Mesendoderm (in vitro differentiated cells): ENCODE results near the gene CCDC80.

Source experiments
- DNase-seq: peaks from one replicate; pipeline ENCODE4 v3.0.0; 2013
- H2AK5ac ChIP-seq: 2 replicates; pipeline ENCODE4 v1.6.1; 2013; ENCODE audit warnings: low read length, inconsistent platforms
- H2BK120ac ChIP-seq: 2 replicates; pipeline ENCODE4 v1.6.1; 2013; ENCODE audit warnings: low read depth, mild to moderate bottlenecking, low read length, moderate library complexity, mixed read lengths
- H2BK15ac ChIP-seq: replicated peaks from 2 replicates; pipeline ENCODE4 v1.6.1; 2013; ENCODE audit warnings: low read depth, mild to moderate bottlenecking, moderate library complexity
- H2BK5ac ChIP-seq: 2 replicates; pipeline ENCODE4 v1.6.1; 2013; ENCODE audit warnings: low read length, inconsistent platforms
- H3K18ac ChIP-seq: 2 replicates; pipeline ENCODE4 v1.6.1; 2013; ENCODE audit warnings: mild to moderate bottlenecking, low read length, mixed read lengths
- H3K23ac ChIP-seq: one replicate; pipeline ENCODE4 v1.6.1; 2013; ENCODE audit warnings: low read length
- H3K27ac ChIP-seq: 2 replicates; pipeline ENCODE4 v1.5.1; 2013; ENCODE audit warnings: low read depth, mild to moderate bottlenecking, inconsistent platforms, low read length, moderate library complexity
- H3K27me3 ChIP-seq: 2 replicates; pipeline ENCODE4 v1.6.1; 2013; ENCODE audit warnings: low read length, control low read depth, mild to moderate bottlenecking, inconsistent platforms; ENCODE audit not compliant: insufficient read depth, poor library complexity
- H3K36me3 ChIP-seq: 2 replicates; pipeline ENCODE4 v1.6.1; 2013; ENCODE audit warnings: low read length, inconsistent platforms; ENCODE audit not compliant: control insufficient read depth, insufficient read depth
- H3K4ac ChIP-seq: one replicate; pipeline ENCODE4 v1.6.1; 2013; ENCODE audit warnings: low read depth, mild to moderate bottlenecking, low read length, moderate library complexity
- H3K4me1 ChIP-seq: 2 replicates; pipeline ENCODE4 v1.6.1; 2013; ENCODE audit warnings: low read depth, low read length, inconsistent platforms; ENCODE audit not compliant: control insufficient read depth
- H3K4me2 ChIP-seq: 2 replicates; pipeline ENCODE4 v1.6.1; 2013; ENCODE audit warnings: low read length
- H3K4me3 ChIP-seq: 2 replicates; pipeline ENCODE4 v1.5.1; 2013; ENCODE audit warnings: mild to moderate bottlenecking, low read length
- H3K56ac ChIP-seq: one replicate; pipeline ENCODE4 v1.6.1; 2013; ENCODE audit warnings: low read length
- H3K79me1 ChIP-seq: 2 replicates; pipeline ENCODE4 v1.6.1; 2013; ENCODE audit warnings: low read length, inconsistent platforms
- H3K79me2 ChIP-seq: 2 replicates; pipeline ENCODE4 v1.6.1; 2013; ENCODE audit warnings: mild to moderate bottlenecking, low read length; ENCODE audit not compliant: control insufficient read depth, insufficient read depth
- H3K9ac ChIP-seq: 2 replicates; pipeline ENCODE4 v1.6.1; 2013; ENCODE audit warnings: low read length, inconsistent platforms
- H4K5ac ChIP-seq: one replicate; pipeline ENCODE4 v1.6.1; 2013; ENCODE audit warnings: low read length
- H4K8ac ChIP-seq: one replicate; pipeline ENCODE4 v1.6.1; 2013; ENCODE audit warnings: low read depth, mild to moderate bottlenecking, control low read depth, low read length, moderate library complexity
- WGBS: extraction: QIAGEN DNeasy Blood & Tissue Kit; methylation state at CpG from one replicate; pipeline ENCODE4 v1.1.7; 2013; ENCODE audit warnings: low lambda C conversion rate, missing lambda C conversion rate; ENCODE audit not compliant: insufficient coverage; ENCODE audit errors: extremely low coverage; 5-methylcytosine and 5-hydroxymethylcytosine counted together

CCDC80 gene

DNA sequence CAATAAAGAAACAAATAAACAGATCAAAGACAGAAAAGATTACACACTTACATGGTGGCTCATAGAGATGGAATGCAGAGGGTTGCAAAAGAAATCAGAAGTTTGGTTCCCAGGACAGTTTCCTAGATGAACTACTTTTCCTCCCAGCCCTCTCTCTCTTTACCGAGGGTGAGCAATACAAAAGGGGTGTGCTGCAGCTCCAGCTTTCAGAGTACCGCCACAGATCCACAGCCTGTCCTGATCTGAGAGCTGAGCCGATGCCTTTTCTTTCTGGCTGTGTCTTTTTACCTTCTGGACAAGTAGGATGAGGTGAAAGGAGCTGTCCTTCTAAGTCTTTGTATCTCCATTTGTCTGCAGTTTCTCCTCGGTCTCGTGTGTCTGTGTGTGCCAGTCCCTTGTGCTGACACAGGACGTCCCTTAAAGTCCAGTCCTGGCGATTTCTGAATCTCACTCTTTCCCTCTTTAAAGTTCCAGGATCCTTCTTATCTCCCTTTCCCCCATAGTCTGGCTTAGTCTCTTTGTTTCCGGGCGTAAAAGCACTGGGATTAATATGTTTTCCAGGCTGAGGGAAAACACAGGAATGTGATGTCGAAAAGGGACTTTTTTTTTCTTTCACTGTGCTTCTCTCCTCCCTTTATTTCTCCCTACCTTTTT is 540 bp downstream of the CCDC80 start:
- no peak overlapping the region for H2BK15ac ChIP-seq

DNA sequence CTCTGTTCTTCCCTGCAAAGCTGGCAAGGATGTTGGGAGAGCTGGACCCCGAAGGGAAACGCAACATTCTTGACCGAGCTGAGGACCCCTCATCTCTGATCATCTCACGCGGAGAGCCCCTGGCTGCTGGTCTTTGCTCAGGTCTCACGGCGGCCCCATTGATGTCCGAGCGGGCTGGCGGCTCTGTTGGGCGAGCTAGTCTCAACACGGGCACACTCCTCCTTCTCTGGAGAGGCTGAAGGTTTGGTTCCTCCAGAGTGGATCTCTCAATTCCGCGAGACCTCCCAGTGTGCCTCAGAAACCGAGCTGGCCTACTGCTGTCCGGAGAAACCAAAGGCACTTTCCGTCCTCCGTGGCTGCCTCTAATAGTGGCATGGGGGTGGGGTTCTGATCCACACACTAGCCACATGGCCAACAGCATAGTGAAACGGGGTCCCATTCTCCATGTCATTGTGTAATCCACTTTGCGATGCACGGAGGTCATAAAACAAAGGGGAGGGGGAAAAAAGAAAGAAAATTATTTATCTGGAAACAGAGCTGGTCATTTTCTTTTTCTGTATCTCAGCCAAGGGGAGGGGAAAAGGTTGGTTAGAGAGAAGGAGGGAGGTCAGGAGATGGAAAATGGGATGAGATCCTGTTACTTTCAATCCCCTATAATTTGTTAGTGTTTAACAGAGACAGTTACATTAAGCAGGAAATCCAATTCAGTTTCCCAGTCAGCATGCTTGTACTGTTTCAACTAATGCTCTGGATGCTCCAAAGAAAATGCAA is 1.3 kb downstream of the CCDC80 start:
- no peak overlapping the region for H3K23ac ChIP-seq
- H3K79me1 ChIP-seq = no peaks in the 10 kb centered on the region
- no peak overlapping the region for H2BK15ac ChIP-seq
- no peak overlapping the region for H3K4ac ChIP-seq
- H3K18ac ChIP-seq = no peak overlapping the region
- no peak overlapping the region for H4K8ac ChIP-seq
- H3K4me2 ChIP-seq = no peak overlapping the region
- no peak overlapping the region for H2BK5ac ChIP-seq
- no peak overlapping the region for H4K5ac ChIP-seq
- H3K79me2 ChIP-seq = no peaks in the 10 kb centered on the region
- no peak overlapping the region for H2BK120ac ChIP-seq
- no peaks in the 10 kb centered on the region for H3K27me3 ChIP-seq
- H3K4me1 ChIP-seq = peaks cover 9% of the 10 kb centered on the region
- H3K9ac ChIP-seq = no peak overlapping the region
- H3K4me3 ChIP-seq = no peak overlapping the region
- WGBS = no CpG with 5 or more reads among the region's 21 CpGs
- DNase-seq = no peak
- no peak overlapping the region for H2AK5ac ChIP-seq
- H3K36me3 ChIP-seq = no peaks in the 10 kb centered on the region
- no peak overlapping the region for H3K56ac ChIP-seq
- no peak overlapping the region for H3K27ac ChIP-seq

More for the DNA sequence above, 540 bp downstream of the CCDC80 start:
- Histone ChIP-seq H3K4ac (no peak overlapping the region), H3K36me3 (no peaks in the 10 kb centered on the region), H3K4me3 (no peak overlapping the region), H3K4me2 (no peak overlapping the region), H3K27me3 (no peaks in the 10 kb centered on the region), H3K79me2 (no peaks in the 10 kb centered on the region), H2BK5ac (no peak overlapping the region), H3K4me1 (peaks cover 9% of the 10 kb centered on the region), H4K5ac (no peak overlapping the region), H2BK120ac (no peak overlapping the region), H2AK5ac (no peak overlapping the region), H4K8ac (no peak overlapping the region), H3K79me1 (no peaks in the 10 kb centered on the region), H3K18ac (peak overlapping the region; percentile 16), H3K56ac (peak overlapping the region; percentile 1), H3K23ac (no peak overlapping the region), H3K9ac (peak overlapping the region; percentile 11), H3K27ac (peak overlapping the region; percentile 27)
- no CpG with 5 or more reads among the region's 10 CpGs for WGBS
- peak; percentile 38 for DNase-seq

DNA sequence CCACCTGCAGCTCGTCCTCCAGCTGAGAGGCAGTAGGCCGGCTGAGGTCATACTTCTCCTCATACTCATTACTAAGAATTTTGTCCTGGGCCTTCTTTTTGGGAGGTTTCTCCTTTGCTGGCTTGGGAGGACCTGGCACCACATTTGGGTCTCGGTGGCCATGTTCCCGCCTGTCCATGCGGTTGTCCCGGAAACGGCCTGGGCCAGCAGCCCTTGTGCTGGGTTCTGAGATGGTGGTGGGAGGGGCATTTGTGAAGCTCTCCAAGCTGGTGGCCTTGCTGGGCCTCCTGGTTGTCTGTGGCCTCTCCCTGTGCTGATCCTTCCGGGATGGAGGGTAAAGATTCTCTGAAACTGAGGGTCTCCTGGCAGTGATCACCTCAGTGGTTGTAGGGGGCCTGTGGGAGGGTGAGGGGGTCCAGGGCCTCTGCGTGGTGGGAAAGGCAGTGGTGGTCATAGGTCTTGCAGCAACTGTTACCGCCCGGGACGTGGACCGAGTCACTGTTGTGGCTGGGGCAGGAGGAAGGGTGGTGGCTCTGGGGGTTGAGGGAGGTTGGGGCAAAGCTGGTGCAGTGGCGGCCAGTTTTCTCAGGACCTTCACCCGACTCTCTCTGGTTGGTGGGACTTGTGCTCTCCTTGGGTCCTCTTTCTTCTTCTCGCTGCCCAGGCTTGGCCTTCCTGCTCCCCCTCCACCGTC is 2.5 kb downstream of the CCDC80 start:
- no peak overlapping the region for H2BK5ac ChIP-seq
- no peaks in the 10 kb centered on the region for H3K79me2 ChIP-seq
- no peak overlapping the region for H3K4me2 ChIP-seq
- no peak overlapping the region for H3K56ac ChIP-seq
- H3K79me1 ChIP-seq = no peaks in the 10 kb centered on the region
- H4K5ac ChIP-seq = no peak overlapping the region
- no peak overlapping the region for H2BK120ac ChIP-seq
- no peaks in the 10 kb centered on the region for H3K27me3 ChIP-seq
- H3K4ac ChIP-seq = no peak overlapping the region
- H3K36me3 ChIP-seq = no peaks in the 10 kb centered on the region
- H3K4me3 ChIP-seq = no peak overlapping the region
- H3K9ac ChIP-seq = no peak overlapping the region
- H2AK5ac ChIP-seq = no peak overlapping the region
- peaks cover 9% of the 10 kb centered on the region for H3K4me1 ChIP-seq
- no peak overlapping the region for H3K23ac ChIP-seq
- DNase-seq = no peak
- WGBS = no CpG with 5 or more reads among the region's 17 CpGs
- H4K8ac ChIP-seq = no peak overlapping the region
- H2BK15ac ChIP-seq = no peak overlapping the region
- no peak overlapping the region for H3K18ac ChIP-seq
- no peak overlapping the region for H3K27ac ChIP-seq

DNA sequence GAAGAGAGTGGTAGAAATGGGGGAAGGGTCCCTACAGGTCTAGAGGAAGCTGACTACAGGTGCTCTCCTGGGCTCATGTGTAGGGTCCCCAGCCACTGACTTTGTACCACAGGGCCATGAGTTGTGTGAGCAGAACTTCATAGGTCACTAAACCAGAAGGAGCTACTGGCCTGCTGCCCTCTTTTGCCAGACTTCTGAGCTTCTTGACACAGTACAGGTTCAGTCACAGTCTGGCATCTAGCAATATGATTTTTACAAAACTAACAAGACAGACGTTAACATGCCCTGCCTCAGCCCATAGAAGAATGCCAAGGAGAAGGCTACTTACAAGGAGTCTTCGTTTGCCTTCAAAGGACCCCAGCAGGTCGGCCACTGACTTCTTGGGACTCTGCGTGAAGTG is 3.2 kb downstream of the CCDC80 start:
- Histone ChIP-seq H3K23ac (no peak overlapping the region), H3K79me2 (no peaks in the 10 kb centered on the region), H3K27me3 (no peaks in the 10 kb centered on the region), H2BK15ac (no peak overlapping the region), H3K9ac (no peak overlapping the region), H3K36me3 (no peaks in the 10 kb centered on the region), H3K18ac (no peak overlapping the region), H3K4me2 (no peak overlapping the region), H2BK5ac (no peak overlapping the region), H4K5ac (no peak overlapping the region), H3K4me1 (peaks cover 11% of the 10 kb centered on the region), H3K56ac (no peak overlapping the region), H4K8ac (no peak overlapping the region), H3K4ac (no peak overlapping the region), H2BK120ac (no peak overlapping the region), H3K4me3 (no peak overlapping the region), H3K79me1 (no peaks in the 10 kb centered on the region), H3K27ac (no peak overlapping the region), H2AK5ac (no peak overlapping the region)
- DNase-seq = no peak
- no CpG with 5 or more reads among the region's 4 CpGs for WGBS

DNA sequence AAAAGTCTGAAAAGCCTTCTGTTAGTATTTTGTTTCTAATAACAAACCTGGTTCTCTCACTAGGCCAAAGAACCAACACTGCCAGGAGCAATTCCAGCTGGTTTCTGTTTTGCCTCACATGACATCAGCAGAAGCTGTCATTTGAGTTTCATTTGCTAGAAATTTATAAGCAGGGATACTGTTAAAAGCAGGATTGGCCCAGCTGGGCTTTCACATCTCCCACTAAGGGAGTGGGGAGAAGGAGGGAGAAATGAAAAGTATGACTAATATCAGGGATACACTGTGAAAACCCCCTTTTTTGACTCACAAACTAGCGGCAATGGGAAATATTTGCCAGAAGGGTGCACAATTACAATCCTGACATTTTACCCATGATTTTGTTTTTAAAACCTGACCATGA is 5.3 kb downstream of the CCDC80 start:
- Histone ChIP-seq H2AK5ac (no peak overlapping the region), H2BK5ac (no peak overlapping the region), H3K27me3 (no peaks in the 10 kb centered on the region), H3K4me2 (no peak overlapping the region), H3K4ac (no peak overlapping the region), H3K9ac (no peak overlapping the region), H3K23ac (no peak overlapping the region), H3K56ac (no peak overlapping the region), H3K79me2 (no peaks in the 10 kb centered on the region), H3K79me1 (no peaks in the 10 kb centered on the region), H2BK15ac (no peak overlapping the region), H3K27ac (no peak overlapping the region), H2BK120ac (no peak overlapping the region), H4K8ac (no peak overlapping the region), H3K36me3 (no peaks in the 10 kb centered on the region), H4K5ac (no peak overlapping the region), H3K4me3 (no peak overlapping the region), H3K18ac (no peak overlapping the region), H3K4me1 (peaks cover 7% of the 10 kb centered on the region)
- DNase-seq = no peak
- no CpG with 5 or more reads among the region's 1 CpG for WGBS
